H7 (cell line): ENCODE measurements around the gene MYBBP1A. TPM values are rescaled to one million over a fixed set of nuclear protein-coding genes. Genes with fewer than 3 reads are reported as not detected.

Source experiments
- DNase-seq: peaks from one replicate; pipeline ENCODE4 v3.0.0; 2012
- H3K27me3 ChIP-seq: 2 replicates; pipeline ENCODE4 v1.6.0; 2011; ENCODE audit warnings: mild to moderate bottlenecking, low read length; ENCODE audit not compliant: control insufficient read depth, insufficient read depth
- H3K36me3 ChIP-seq: replicated peaks from 2 replicates; pipeline ENCODE4 v1.5.1; 2011; ENCODE audit warnings: low read length; ENCODE audit not compliant: control insufficient read depth, insufficient read depth
- H3K4me3 ChIP-seq: 2 replicates; pipeline ENCODE4 v1.5.1; 2011; ENCODE audit warnings: low read depth, mild to moderate bottlenecking, control low read depth, low read length, moderate library complexity; ENCODE audit not compliant: insufficient read depth
- total RNA-seq: library from RNA; depleted of rRNA; stranded (reverse); fragments of >200 nt; shearing (Covaris generic); gene quantifications from 2 replicates; pipeline ENCODE4 v1.2.3, GENCODE V29; 2014

Gene MYBBP1A
- total RNA-seq, 1 experiment from 2014 or later, result 149 TPM

- H3K36me3 ChIP-seq, result no peaks in the 10 kb centered on the region
- DNase-seq, result no peak
- no peak overlapping the region for H3K4me3 ChIP-seq
- no peaks in the 10 kb centered on the region; the same call in 1 of the 2 replicates for H3K27me3 ChIP-seq
Observed at GRCh38 chr17:4520060-4520893, 34.9 kb downstream of the MYBBP1A start.

GRCh38 chr17:4519361-4519788 is 35.8 kb downstream of the MYBBP1A start:
- DNase-seq, result peak; percentile 74
- no peaks in the 10 kb centered on the region; the same call in 1 of the 2 replicates for H3K27me3 ChIP-seq
- H3K4me3 ChIP-seq, result no peak overlapping the region
- no peaks in the 10 kb centered on the region for H3K36me3 ChIP-seq

GRCh38 chr17:4518901-4519300 is 36.3 kb downstream of the MYBBP1A start:
- no peaks in the 10 kb centered on the region; the same call in 1 of the 2 replicates for H3K27me3 ChIP-seq
- no peak overlapping the region for H3K4me3 ChIP-seq
- H3K36me3 ChIP-seq, result no peaks in the 10 kb centered on the region
- no peak for DNase-seq

- H3K27me3 ChIP-seq, result no peaks in the 10 kb centered on the region; the same call in 1 of the 2 replicates
- H3K4me3 ChIP-seq, result no peak overlapping the region
- DNase-seq, result no peak
- no peaks in the 10 kb centered on the region for H3K36me3 ChIP-seq
Observed at GRCh38 chr17:4516735-4517134, 38.4 kb downstream of the MYBBP1A start.

DNA sequence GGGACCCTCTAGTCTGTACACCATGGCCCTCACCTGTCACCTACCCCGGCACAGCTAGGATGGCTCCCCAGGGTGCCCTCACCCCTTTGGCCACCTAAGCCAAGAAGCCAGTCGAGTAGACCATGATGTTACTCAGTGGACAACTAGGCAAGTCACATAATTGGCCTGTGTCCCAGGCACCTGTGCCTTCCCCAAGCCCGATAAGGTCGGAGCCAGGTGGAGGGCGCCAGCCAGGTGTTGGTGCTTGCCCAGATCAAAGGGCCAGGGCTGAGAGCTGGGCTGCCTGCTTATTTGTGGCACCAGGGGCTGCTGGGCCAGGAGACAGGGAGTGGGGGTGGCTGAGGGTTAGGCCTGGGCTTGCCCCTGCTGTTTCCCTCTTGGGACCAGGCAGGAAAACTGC is 39.7 kb downstream of the MYBBP1A start:
- no peaks in the 10 kb centered on the region; the same call in 1 of the 2 replicates for H3K27me3 ChIP-seq
- H3K4me3 ChIP-seq, result no peak overlapping the region
- no peaks in the 10 kb centered on the region for H3K36me3 ChIP-seq
- DNase-seq, result no peak

- no peak overlapping the region for H3K4me3 ChIP-seq
- DNase-seq, result no peak
- no peaks in the 10 kb centered on the region for H3K36me3 ChIP-seq
- H3K27me3 ChIP-seq, result no peaks in the 10 kb centered on the region; the same call in 1 of the 2 replicates
Observed at GRCh38 chr17:4514779-4515178, 40.4 kb downstream of the MYBBP1A start.

DNA sequence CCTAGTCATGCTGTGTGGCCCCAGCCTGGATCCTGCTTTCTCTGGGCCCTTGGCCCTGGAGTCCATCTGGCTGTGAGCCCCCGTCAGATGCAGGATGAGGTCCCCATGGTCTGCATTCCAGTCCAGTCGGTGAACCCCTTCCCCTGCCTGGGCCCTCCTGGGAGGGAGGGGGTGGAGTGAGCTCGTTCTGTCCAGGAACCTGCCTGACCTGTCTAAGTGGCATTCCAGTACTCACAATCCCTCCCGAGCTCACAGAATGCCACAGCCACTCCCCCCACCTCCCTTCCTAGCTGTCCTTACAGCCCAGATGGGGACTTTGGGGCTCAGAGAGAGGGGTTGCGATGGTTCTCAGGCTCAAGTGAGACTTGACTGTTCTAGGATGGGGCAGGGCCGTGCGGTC is 41.0 kb downstream of the MYBBP1A start:
- H3K4me3 ChIP-seq, result no peak overlapping the region
- no peaks in the 10 kb centered on the region for H3K36me3 ChIP-seq
- no peaks in the 10 kb centered on the region; the same call in 1 of the 2 replicates for H3K27me3 ChIP-seq
- peak; percentile 77 for DNase-seq

DNA sequence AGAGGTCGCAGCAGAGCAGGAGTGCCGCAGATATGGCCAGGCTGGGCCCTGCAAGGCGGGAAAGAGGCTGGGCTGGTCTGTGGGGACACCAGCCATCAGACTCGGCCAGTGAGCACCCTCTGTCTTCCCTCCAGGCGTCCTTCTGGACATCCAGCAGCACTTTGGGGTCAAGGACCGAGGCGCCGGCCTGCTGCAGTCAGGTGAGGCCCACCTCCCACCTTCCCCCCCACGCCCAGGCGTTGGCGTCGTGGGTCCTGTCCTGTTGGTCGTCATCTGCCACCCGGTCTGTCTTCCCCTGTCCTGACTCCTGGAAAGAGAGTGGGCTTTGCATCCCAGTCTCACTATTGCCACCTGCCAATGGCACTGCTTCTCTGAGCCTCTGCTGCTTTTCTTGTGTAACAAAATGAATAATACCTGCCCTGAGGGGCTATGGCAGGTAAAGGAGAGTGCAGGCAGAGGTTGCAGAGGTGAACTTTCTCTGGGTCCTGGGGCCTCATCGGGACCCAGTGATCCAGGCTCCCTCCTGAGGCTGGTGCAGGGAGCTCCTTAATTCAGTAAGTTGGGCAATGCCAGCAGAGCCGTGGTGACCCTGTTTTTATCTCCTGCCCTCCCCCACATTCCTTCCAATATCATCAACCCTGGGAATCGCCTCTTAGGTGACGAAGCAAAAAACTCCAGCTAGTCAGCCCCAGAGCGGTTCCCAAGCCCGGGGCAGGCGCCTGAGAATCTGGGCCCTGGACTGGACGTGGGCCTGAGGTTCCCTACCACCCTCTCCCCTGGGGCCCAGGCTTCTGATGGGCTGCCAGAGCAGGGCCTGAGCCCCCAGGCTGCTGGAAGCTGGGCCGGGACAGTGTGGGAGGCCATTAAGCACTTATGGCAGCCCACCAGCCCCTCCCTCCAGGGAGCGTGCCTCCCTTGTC is 41.8 kb downstream of the MYBBP1A start:
- H3K27me3 ChIP-seq, result no peaks in the 10 kb centered on the region
- H3K36me3 ChIP-seq, result no peaks in the 10 kb centered on the region
- no peak for DNase-seq
- H3K4me3 ChIP-seq, result no peak overlapping the region

GRCh38 chr17:4512156-4513112 is 42.8 kb downstream of the MYBBP1A start:
- no peaks in the 10 kb centered on the region for H3K27me3 ChIP-seq
- H3K36me3 ChIP-seq, result no peaks in the 10 kb centered on the region
- H3K4me3 ChIP-seq, result no peak overlapping the region
- DNase-seq, result no peak

DNA sequence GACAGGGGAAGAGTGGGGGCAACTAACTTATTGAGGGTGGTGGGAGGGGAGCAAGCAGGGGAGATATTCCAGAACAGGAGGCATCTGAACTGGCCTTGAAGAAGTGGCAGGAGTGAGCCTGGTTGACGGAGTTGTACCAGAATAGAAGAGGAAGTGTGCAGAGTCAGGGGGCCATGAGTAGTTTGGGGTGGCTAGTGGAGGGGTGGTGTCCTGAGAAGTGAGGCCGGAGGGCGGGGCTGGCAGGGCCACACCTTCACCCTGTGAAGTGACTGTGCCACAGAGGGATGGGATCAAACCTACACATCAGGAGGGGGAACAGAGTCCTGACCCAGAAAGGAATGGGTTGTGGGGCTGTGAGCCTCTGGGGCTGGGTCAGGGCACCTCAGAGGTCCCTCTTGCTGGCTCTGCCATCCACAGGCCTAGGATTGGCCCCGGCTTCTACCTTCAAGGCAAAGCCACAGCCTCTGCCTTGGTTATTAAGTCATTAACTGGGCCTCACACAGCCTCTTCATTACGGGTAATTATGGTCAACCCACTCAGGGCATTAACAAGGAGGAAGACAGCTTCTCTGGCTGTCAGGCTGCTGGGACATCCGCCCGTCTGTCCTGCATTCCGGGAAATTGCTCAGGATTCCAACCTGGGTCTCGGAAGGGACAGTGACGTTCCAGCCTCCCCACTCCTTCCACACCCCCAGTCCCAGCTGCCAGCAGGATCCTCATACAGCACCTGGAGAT is 43.8 kb downstream of the MYBBP1A start:
- H3K4me3 ChIP-seq, result no peak overlapping the region
- no peak for DNase-seq
- no peaks in the 10 kb centered on the region for H3K36me3 ChIP-seq
- no peaks in the 10 kb centered on the region for H3K27me3 ChIP-seq

DNA sequence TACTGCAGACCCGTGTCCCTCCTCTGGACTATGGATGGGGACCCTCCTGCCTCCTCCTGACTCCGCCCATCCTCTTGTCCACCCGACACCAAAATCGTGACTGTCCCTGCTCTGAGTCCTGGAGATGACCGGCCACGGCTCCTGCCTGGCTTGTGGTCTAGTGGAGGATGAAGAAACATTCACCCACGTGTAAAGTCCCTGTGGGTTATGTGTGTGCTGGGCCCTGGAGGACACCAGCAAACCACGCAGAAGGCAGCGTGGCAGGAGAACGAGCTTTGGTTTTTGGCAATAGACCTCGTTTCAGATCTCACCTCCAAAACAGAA is 44.6 kb downstream of the MYBBP1A start:
- Histone ChIP-seq H3K27me3 (no peaks in the 10 kb centered on the region), H3K36me3 (no peaks in the 10 kb centered on the region), H3K4me3 (no peak overlapping the region)
- DNase-seq, result no peak

DNA sequence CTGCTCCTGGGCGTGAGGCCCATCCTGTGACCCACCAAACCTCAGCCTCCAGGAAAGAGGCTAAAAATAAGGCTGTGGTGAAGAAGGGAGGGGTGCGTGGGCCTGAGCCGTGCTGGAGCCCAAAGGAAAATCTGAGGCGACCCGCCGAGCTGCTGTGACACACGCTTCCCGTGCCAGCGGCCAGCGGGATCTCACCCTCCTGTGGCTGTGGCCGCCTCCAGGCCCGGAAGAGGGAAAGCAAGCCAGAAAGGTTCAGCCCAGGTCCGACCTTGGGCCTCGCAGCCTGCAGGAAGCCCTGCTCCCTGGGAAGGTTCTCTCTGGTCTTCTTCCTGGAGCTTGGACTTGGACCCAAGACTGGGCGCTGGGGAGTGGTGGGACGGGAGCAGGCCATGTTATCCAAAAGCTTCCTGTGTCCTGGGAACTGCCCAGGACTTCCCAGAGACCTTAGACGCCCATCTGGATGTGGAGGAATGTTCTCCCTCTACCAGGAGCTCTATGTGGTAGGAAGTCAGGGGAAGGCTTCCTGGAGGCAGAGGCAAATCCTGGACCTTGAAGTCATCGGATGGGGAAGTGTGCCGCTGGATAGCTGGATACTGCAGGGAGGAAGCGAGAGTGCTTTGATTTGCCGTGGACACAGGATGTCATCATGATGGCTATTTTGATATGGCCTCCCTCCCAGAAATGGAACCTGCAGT is 45.1 kb downstream of the MYBBP1A start:
- no peak overlapping the region for H3K4me3 ChIP-seq
- H3K36me3 ChIP-seq, result no peaks in the 10 kb centered on the region
- no peak for DNase-seq
- no peaks in the 10 kb centered on the region for H3K27me3 ChIP-seq

- Histone ChIP-seq H3K36me3 (no peaks in the 10 kb centered on the region), H3K27me3 (no peaks in the 10 kb centered on the region), H3K4me3 (no peak overlapping the region)
- no peak for DNase-seq
Observed at GRCh38 chr17:4509401-4509800, 45.8 kb downstream of the MYBBP1A start.
